Testis (tissue), 2 donors: Measurements from ENCODE around the gene STARD13.

Experiments used
- POLR2A ChIP-seq: fragments of 450-650 bp; IDR thresholded peaks from one replicate; pipeline ENCODE4 v1.6.1; 2017; ENCODE audit warnings: antibody characterized with exemption, mild to moderate bottlenecking, moderate library complexity
- TF ChIP-seq, protein P1 (sequence below), 3 experiments: fragments of 450-650 bp in 2 of 3; fragments of 200-600 bp in 1 of 3; sonication (generic) in 1 of 3; IDR thresholded peaks; one replicate each; pipeline ENCODE4 v1.5.1; 2016 to 2019; ENCODE audit warnings: antibody characterized with exemption in 3 of 3, mild to moderate bottlenecking in 2 of 3, moderate library complexity in 1 of 3

DNA sequence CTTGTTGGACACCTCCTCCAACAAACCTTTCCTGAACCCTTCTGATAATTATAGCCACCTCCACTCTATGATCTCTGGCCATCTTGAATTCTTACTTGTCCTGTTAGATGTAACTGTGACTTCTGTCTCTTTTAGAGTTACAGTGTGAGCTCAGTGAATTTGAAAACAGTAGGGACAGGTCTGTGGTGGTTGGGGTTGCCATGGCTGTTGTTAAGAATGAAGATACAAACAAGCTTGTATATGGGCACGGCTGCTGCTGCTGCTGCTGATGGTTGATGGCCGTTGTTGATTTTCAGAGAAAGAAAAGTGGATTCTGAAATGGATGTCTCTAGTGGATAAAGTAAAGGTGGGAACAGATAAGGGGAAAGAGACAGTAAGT lies 101.5 kb downstream of the STARD13 start:
- TF ChIP-seq, protein P1, sequence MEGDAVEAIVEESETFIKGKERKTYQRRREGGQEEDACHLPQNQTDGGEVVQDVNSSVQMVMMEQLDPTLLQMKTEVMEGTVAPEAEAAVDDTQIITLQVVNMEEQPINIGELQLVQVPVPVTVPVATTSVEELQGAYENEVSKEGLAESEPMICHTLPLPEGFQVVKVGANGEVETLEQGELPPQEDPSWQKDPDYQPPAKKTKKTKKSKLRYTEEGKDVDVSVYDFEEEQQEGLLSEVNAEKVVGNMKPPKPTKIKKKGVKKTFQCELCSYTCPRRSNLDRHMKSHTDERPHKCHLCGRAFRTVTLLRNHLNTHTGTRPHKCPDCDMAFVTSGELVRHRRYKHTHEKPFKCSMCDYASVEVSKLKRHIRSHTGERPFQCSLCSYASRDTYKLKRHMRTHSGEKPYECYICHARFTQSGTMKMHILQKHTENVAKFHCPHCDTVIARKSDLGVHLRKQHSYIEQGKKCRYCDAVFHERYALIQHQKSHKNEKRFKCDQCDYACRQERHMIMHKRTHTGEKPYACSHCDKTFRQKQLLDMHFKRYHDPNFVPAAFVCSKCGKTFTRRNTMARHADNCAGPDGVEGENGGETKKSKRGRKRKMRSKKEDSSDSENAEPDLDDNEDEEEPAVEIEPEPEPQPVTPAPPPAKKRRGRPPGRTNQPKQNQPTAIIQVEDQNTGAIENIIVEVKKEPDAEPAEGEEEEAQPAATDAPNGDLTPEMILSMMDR (IDR thresholded peaks at IDR 0.05) = no peak
- no peak for TF ChIP-seq POLR2A
